ENCODE data around the gene ZNF511. TPM values are rescaled to one million over a fixed set of nuclear protein-coding genes. Genes with fewer than 3 reads are reported as not detected.

ZNF511 gene
- total RNA-seq, 3 donors from 2014 or later: 27.4 to 33.2 (median 32.1) TPM

GRCh38 chr10:133268532-133268931 lies 40.2 kb upstream of the ZNF511 start:
- intact Hi-C loops (cut with DNase I; ENCODE audit: low total_unique reads): no loop called here
- no peak for TF ChIP-seq POLR2AphosphoS5 (IDR thresholded peaks at IDR 0.05)
- no peak for TF ChIP-seq POLR2A (IDR thresholded peaks at IDR 0.05)
- no peak for TF ChIP-seq CTCF (IDR thresholded peaks at IDR 0.05)
- DNase-seq (ENCODE audit: low spot score in 2 of 2): no peak
- H3K36me3 ChIP-seq: no peaks in the 10 kb centered on the region
- no peak overlapping the region for H3K4me3 ChIP-seq
- no peak overlapping the region for H3K27ac ChIP-seq
- H3K4me1 ChIP-seq: no peaks in the 10 kb centered on the region
- H3K27me3 ChIP-seq: no peaks in the 10 kb centered on the region
- no peaks in the 10 kb centered on the region for H3K9me3 ChIP-seq

GRCh38 chr10:133269367-133269766 lies 39.3 kb upstream of the ZNF511 start:
- DNase-seq (ENCODE audit: low spot score in 2 of 2): no peak
- no peaks in the 10 kb centered on the region for H3K27me3 ChIP-seq
- no peaks in the 10 kb centered on the region for H3K9me3 ChIP-seq
- no peaks in the 10 kb centered on the region for H3K36me3 ChIP-seq
- no peak overlapping the region for H3K4me3 ChIP-seq
- intact Hi-C loops (cut with DNase I; ENCODE audit: low total_unique reads): no loop called here
- TF ChIP-seq CTCF (IDR thresholded peaks at IDR 0.05) (no peak), POLR2AphosphoS5 (IDR thresholded peaks at IDR 0.05) (no peak), POLR2A (IDR thresholded peaks at IDR 0.05) (no peak)
- no peaks in the 10 kb centered on the region for H3K4me1 ChIP-seq
- H3K27ac ChIP-seq: no peak overlapping the region

GRCh38 chr10:133270204-133270603 lies 38.5 kb upstream of the ZNF511 start:
- no peak overlapping the region for H3K27ac ChIP-seq
- H3K4me1 ChIP-seq: no peaks in the 10 kb centered on the region
- H3K27me3 ChIP-seq: peaks cover 0 to 3% of the 10 kb centered on the region in 2 donors
- H3K4me3 ChIP-seq: no peak overlapping the region
- intact Hi-C loops (cut with DNase I; ENCODE audit: low total_unique reads): no loop called here
- no peaks in the 10 kb centered on the region for H3K9me3 ChIP-seq
- no peak for DNase-seq (ENCODE audit: low spot score in 2 of 2)
- H3K36me3 ChIP-seq: no peaks in the 10 kb centered on the region
- TF ChIP-seq CTCF (IDR thresholded peaks at IDR 0.05): no peak
- no peak for TF ChIP-seq POLR2AphosphoS5 (IDR thresholded peaks at IDR 0.05)
- no peak for TF ChIP-seq POLR2A (IDR thresholded peaks at IDR 0.05)

- no peak for DNase-seq (ENCODE audit: low spot score in 2 of 2)
- Histone ChIP-seq H3K4me3 (no peak overlapping the region), H3K9me3 (no peaks in the 10 kb centered on the region), H3K27me3 (peaks cover 0 to 9% of the 10 kb centered on the region in 2 donors), H3K27ac (no peak overlapping the region), H3K36me3 (no peaks in the 10 kb centered on the region), H3K4me1 (no peaks in the 10 kb centered on the region)
- intact Hi-C loops (cut with DNase I; ENCODE audit: low total_unique reads): no loop called here
- no peak for TF ChIP-seq POLR2AphosphoS5 (IDR thresholded peaks at IDR 0.05)
- TF ChIP-seq CTCF (IDR thresholded peaks at IDR 0.05): no peak
- no peak for TF ChIP-seq POLR2A (IDR thresholded peaks at IDR 0.05)
Measured at GRCh38 chr10:133270773-133271297, 37.9 kb upstream of the ZNF511 start.

- Histone ChIP-seq H3K36me3 (no peaks in the 10 kb centered on the region), H3K27ac (no peak overlapping the region), H3K27me3 (peaks cover 0 to 18% of the 10 kb centered on the region in 2 donors), H3K9me3 (no peaks in the 10 kb centered on the region), H3K4me1 (peaks cover 0 to 8% of the 10 kb centered on the region in 2 donors), H3K4me3 (no peak overlapping the region)
- DNase-seq (ENCODE audit: low spot score in 2 of 2): no peak
- TF ChIP-seq CTCF (IDR thresholded peaks at IDR 0.05) (no peak), POLR2AphosphoS5 (IDR thresholded peaks at IDR 0.05) (no peak), POLR2A (IDR thresholded peaks at IDR 0.05) (no peak)
- intact Hi-C loops (cut with DNase I; ENCODE audit: low total_unique reads): no loop called here
Measured at GRCh38 chr10:133271521-133272300, 37.0 kb upstream of the ZNF511 start.
